Cerebellar nuclear complex (tissue), 1 donor: ENCODE results near the gene BCORL1.

ENCODE experiments used
- DNase-seq, 2 experiments: peaks; one replicate each; lab custom pipeline; 2025; lab: John Stamatoyannopoulos, UW

BCORL1 gene

DNA sequence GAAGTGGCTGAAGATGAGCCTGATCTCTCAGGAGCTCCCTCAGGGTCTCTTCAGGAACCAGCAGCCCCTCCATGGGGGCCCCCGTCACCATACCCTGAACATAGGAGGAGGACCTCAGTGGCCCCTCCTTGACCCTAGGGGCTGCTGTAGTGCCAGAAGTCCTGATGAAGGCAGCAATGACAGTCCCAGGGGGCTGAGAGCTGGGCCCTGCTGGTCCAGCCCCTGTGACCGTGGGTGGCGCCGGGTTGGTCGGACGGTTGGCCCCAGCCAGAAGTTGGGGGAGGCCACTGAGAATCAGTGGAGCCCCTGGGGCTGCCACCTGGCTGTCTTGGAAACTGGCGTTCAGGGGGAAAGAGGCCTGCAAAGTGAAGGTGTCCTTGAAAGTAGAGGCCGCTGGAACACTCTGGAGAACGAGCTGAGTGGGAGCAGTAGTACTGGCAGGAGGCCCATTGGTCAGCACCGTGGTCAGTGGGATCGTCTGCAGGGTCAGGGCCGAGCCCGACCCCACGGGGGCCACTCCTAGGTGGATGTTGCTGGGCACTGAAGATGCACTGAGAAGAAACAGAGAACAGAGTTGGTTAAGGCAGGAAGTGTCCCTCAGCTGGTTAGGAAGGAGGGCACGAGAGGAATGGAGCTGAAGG, 84.7 kb downstream of the BCORL1 start:
- DNase-seq: no peak

- DNase-seq: no peak
Measured at GRCh38 chrX:130071611-130072344, 89.3 kb downstream of the BCORL1 start.

GRCh38 chrX:130072345-130072740, 89.9 kb downstream of the BCORL1 start:
- DNase-seq: no peak

DNA sequence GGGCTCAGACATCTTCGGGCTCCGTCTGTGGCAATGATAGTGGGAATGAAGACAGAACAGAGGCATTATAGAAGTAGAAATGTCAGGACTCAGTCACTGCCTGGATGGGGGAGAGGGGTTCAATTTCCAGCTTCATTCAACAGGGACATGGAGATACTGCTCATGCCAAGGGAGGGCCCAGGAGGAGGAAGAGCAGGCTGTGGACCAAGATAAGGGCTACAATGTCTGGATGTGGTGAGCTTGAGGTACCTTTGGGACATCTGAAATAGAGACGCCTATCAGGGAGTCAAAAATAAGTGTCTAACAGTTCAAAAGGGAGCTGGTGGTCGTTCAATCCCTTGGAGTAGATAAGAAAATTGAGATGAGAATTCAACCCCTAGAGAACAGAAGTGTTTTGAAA, 93.3 kb downstream of the BCORL1 start:
- DNase-seq: no peak

- DNase-seq: peak in 1 of 2 experiments; percentile 22
Measured at GRCh38 chrX:130079824-130080406, 97.5 kb downstream of the BCORL1 start.

DNA sequence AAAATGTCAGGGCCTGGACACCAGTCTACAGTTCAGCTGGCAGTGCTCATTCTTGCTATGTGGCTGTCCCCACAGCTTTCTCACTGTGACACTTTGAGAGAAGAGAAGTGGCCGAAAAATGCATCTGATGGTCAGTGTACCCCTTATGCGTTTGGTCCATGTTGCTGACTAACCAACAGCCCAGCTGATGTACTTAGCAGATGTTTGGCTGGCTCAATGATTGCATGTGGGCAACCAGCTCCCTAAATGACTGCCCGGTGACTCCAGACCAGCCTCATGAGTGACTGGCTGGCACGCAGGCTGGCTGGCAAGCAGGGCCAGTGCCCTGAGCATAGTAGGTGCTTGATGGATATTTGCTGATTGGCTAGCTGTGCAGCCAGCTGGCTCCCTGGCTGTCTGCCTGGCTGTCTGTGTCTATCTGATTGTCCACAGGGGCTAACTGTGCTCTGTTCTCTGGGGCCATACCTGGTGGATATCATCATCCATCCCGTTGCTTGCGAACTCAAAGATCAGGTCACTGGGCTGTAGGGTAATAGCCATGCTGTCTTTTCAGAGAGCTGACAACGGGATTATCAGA, 98.4 kb downstream of the BCORL1 start:
- no peak for DNase-seq

- no peak for DNase-seq
Measured at GRCh38 chrX:130081421-130082045, 99.1 kb downstream of the BCORL1 start.

- no peak for DNase-seq
Measured at GRCh38 chrX:130082244-130083106, 100.0 kb downstream of the BCORL1 start.

- DNase-seq: no peak
Measured at GRCh38 chrX:130083107-130083490, 100.7 kb downstream of the BCORL1 start.

DNA sequence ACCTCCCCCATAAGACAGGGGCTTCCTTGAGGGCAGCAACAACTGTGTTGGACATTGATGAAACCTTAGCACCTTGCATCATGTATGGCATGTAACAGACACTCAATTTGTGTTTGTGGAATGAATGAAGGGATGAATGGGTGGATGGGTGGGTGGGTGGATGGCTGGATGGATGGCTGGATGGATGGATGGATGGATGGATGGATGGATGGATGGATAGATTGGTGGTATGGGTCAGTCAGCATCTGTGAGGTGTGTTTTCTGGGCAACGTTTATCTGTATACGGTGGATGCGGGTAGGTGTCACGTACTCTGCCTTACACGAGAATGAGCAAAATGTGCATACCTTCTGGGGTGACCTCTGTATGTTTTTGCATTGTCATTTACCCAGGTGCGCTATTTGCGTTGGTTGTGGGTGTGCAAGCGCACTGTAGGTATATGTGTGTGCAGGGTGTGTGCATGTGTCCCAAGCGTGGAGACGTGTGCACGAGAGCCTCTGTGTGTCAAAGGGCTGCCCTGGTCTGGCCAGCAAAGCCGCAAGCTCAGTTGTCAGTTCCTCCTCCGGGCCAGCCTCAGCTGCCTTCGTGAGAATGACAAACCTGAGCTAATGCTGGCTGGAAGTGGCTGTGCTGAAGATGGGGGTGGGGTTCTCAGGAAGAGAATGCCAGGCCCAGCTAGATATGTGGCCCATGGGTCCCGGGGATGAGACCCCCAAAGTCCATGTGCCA, 101.4 kb downstream of the BCORL1 start:
- no peak for DNase-seq

- no peak for DNase-seq
Measured at GRCh38 chrX:130084631-130085237, 102.3 kb downstream of the BCORL1 start.

GRCh38 chrX:130085551-130086446, 103.4 kb downstream of the BCORL1 start:
- DNase-seq: no peak

GRCh38 chrX:130086447-130087206, 104.2 kb downstream of the BCORL1 start:
- no peak for DNase-seq

- no peak for DNase-seq
Measured at GRCh38 chrX:130090364-130090763, 107.9 kb downstream of the BCORL1 start.

GRCh38 chrX:130091980-130092522, 109.6 kb downstream of the BCORL1 start:
- no peak for DNase-seq

GRCh38 chrX:130093271-130093670, 110.8 kb downstream of the BCORL1 start:
- DNase-seq: no peak

DNA sequence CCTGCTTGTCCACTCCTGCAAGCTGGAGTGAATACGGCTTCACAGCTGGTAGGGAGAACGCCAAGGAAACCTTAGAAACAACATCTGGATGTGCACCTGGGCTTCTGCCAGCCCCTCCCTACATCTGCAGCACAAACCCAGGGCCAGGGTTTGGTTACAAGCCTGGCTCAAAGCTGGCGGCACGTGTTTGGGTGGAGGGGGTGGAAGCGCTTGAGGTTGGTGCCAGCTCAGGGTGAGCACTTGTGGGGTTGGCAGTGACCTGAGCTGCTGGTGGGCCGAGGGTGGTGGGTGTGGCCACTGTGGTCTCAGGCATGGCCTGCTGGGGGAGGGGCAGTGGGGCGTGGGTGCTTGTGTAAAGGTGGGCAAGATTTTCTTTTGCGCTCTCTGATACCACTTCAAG, 112.3 kb downstream of the BCORL1 start:
- no peak for DNase-seq
